ENCODE data around the gene AFAP1L2.

AFAP1L2 gene

DNA sequence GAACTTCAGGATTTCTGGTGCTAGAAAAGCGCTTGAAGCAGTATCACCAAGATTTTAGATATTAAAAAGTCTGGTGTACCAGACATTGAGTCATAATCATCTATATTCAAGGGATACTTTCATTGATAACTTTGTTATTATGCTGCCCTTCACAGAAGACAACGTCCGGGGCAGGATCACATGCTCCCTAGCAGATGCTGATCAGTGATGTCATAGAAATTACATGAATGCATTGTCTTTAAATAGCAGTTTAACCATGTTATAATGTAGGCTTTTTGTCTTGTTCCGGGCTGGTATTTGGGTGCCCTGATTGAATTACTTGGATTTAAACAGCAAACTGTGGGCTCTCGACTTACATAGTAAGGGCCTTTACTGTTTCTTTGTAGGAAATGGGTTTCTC is 111.2 kb downstream of the AFAP1L2 start:
- FAIRE-seq (no peak), DNase-seq (ENCODE audit: low spot score) (no peak)

DNA sequence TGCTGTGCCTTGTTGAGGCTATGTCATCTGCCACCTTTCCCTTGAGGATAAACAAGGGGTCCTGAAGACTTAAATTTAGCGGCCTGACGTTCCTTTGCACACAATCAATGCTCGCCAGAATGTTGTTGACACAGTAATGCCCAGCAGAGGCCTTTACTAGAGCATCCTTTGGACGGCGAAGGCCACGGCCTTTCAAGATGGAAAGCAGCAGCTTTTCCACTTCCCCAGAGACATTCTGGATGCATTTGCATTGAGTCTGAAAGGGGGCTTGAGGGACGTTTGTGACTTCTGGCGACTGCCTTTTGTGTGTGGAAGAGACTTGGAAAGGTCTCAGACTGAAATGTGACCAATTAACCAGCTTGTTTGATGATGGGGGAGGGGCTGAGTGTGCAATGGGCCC is 112.8 kb downstream of the AFAP1L2 start:
- no peak for FAIRE-seq
- DNase-seq (ENCODE audit: low spot score), result no peak

DNA sequence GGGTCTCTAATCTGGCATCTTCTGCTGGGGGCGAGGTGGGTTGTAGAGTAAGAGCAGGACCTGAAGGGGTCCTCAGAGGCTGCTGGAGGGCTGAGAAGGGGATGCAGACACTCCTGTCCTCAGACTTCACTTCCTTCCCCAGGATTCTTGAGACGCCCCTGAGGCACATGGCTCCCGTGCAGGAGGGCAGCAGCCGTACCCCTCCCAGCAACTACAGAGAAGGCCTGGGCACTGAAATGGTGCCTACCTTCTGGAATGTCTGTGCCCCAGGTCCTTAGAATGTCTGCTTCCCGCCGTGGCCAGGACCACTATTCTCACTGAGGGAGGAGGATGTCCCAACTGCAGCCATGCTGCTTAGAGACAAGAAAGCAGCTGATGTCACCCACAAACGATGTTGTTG is 113.2 kb downstream of the AFAP1L2 start:
- DNase-seq (ENCODE audit: low spot score) (no peak), FAIRE-seq (no peak)

DNA sequence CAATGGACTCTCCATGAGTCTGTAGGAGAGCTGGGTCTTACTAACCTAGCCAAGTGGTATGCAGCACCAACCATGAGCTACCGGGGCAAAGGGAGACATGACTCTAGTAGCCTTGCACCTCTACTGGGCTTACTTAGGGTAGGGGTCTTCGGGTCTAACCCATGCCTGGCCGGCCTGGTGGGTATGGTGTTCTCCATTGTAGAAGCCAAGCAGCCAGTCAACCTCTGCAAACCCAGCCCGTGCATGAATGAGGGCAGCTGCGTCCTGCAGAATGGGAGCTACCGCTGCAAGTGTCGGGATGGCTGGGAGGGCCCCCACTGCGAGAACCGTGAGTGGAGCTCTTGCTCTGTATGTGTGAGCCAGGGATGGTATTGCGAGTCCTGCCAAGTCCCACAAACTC is 114.3 kb downstream of the AFAP1L2 start:
- DNase-seq (ENCODE audit: low spot score), result no peak
- no peak for FAIRE-seq

DNA sequence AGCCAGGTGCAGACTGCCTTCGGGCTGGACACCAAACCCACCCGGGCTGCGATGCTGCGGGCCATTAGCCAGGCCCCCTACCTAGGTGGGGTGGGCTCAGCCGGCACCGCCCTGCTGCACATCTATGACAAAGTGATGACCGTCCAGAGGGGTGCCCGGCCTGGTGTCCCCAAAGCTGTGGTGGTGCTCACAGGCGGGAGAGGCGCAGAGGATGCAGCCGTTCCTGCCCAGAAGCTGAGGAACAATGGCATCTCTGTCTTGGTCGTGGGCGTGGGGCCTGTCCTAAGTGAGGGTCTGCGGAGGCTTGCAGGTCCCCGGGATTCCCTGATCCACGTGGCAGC is 115.2 kb downstream of the AFAP1L2 start:
- no peak for DNase-seq (ENCODE audit: low spot score)
- no peak for FAIRE-seq

DNA sequence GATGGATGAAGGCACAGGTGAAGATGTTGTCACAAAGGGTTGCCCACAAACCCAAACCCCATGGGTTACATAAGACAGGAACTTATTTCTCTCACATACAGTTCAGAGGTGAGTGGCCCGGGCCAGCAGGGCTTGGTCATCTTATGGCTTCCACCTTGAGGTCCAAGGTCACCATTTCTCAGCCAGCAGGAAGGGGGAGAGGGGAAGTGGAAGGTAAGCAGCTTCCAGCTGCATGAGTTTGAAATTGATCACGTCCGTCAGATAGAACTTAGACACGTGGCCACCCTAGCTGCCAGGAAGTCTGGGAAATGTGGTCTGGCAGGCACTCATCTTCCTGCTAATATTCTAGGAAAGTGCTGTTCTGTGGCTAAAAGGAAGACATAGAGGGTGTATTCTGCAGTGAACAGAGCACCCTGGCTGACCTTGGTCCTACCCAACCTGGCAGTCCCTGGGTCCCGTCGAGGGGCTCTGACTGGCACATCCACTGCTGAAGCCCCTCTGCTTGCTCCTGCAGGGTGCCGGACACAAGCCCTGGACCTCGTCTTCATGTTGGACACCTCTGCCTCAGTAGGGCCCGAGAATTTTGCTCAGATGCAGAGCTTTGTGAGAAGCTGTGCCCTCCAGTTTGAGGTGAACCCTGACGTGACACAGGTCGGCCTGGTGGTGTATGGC is 115.7 kb downstream of the AFAP1L2 start:
- DNase-seq (ENCODE audit: low spot score), result no peak
- FAIRE-seq, result no peak

DNA sequence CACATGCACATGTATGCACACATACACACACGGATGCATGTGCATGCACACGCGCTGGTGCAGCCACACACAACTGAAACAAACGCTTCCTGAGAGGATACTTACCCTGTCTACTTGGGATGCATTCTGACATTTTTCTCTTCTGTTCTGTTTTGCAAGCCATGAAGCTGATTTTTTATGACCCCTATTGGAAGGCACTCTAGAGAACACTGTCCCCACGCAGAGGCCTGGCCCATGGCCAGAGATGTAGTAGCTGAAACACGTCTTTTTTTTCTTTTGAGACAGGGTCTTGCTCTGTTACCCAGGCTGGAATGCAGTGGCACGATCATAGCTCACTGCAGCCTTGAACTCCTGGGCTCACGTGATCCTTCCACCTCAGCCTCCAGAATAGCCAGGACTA is 117.4 kb downstream of the AFAP1L2 start:
- no peak for FAIRE-seq
- DNase-seq (ENCODE audit: low spot score), result no peak

DNA sequence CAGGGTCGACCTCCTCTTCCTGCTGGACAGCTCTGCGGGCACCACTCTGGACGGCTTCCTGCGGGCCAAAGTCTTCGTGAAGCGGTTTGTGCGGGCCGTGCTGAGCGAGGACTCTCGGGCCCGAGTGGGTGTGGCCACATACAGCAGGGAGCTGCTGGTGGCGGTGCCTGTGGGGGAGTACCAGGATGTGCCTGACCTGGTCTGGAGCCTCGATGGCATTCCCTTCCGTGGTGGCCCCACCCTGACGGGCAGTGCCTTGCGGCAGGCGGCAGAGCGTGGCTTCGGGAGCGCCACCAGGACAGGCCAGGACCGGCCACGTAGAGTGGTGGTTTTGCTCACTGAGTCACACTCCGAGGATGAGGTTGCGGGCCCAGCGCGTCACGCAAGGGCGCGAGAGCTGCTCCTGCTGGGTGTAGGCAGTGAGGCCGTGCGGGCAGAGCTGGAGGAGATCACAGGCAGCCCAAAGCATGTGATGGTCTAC is 118.3 kb downstream of the AFAP1L2 start:
- DNase-seq (ENCODE audit: low spot score) (no peak), FAIRE-seq (no peak)

DNA sequence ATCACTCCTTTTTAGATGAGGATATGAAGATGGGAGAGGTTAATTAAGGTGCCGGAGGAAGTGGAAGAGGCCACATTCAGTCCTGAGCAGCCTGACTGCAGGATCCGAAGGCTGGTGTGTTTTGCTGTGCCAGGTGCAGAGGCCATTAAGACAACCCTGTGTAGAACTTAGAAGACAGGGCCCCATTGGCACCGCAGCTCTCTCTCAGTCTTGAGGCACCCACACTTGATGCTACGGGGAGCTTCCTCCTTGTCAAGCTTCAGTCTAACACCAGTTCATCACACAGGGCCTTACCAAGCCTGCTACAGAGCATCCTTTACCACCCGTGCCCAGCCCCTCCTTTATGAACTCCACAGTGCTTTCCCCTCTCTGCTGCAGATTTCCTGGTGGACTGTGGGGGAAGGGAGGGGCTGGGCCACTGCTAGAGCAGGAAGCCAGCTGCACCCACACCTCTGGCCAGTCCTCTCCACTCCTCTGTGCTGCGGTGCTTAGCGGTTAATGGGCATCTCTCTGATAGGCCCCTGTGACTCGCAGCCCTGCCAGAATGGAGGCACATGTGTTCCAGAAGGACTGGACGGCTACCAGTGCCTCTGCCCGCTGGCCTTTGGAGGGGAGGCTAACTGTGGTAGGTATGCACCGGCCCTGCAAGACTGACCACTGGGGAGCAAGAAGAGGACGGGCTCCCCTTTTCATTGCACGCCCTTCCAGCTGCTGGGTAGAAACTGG is 119.8 kb downstream of the AFAP1L2 start:
- no peak for DNase-seq (ENCODE audit: low spot score)
- FAIRE-seq, result no peak

DNA sequence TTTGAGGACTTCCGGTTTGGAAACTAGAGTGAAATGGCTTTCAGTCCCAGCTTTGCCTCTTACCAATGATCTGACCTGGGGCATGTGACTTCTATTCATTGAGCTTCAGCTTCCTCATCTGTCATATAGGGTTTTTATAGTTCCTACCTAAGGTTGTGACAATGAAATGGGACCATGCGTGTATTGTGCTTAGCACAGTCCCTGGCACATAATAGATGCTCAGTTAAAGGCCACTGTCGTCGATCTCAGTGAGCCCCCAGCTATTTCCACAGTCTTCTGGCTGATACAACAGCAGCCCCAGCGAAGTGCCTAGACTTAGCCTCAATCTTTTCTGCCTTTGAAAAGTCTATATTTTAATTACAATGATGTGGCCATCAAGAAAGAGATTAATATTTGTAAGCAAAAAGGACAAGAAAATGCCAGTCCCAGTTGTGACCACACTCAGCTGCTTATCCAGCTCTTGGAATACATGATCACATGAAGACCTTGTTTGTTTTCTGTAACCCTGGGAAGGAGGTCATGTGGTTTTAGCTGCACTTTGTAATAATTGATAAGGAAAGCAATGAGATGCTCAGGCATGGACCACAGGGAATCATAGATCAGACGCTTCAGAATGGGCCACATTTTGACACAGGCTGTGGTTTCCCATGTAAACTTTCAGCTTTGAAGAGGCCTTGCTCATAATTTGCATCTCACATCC is 120.6 kb downstream of the AFAP1L2 start:
- FAIRE-seq (no peak), DNase-seq (ENCODE audit: low spot score) (no peak)

DNA sequence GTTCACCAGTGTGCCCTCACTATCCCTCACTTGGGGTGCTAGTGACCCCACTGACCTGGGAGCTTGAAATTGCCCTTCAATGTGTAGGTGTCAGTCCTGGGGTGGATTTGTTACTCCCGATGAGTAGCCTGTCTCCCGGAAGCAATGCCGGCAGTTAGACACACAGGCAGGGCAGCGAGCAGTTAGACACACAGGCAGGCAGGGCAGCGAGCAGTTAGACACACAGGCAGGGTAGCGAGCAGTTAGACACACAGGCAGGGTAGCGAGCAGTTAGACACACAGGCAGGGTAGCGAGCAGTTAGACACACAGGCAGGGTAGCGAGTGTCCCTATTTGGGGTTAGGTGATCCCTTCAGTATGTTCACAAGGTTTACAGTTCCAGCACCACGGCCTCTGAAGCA is 121.2 kb downstream of the AFAP1L2 start:
- no peak for FAIRE-seq

DNA sequence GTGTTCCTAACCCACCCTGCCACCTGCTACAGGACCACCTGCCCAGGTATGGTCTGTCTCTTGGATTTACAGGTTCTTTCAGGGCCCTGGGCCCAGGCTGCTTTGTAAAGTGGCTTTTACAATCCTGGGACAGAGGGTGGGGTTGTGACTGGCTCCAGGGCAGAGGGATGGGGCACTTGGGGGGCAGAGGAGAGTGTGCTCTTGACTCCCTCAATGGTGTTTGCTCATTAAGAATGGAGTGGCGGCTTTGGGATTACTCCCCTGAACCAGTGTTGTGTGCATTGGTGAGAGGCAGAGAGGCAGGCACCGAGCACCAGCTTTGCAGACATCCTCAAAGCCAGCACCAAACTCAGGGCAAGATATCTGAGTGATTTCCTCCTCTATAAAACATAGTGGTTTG is 121.8 kb downstream of the AFAP1L2 start:
- DNase-seq (ENCODE audit: low spot score), result no peak
- no peak for FAIRE-seq

More for the DNA sequence above, 121.2 kb downstream of the AFAP1L2 start:
- no peak for DNase-seq (ENCODE audit: low spot score)

DNA sequence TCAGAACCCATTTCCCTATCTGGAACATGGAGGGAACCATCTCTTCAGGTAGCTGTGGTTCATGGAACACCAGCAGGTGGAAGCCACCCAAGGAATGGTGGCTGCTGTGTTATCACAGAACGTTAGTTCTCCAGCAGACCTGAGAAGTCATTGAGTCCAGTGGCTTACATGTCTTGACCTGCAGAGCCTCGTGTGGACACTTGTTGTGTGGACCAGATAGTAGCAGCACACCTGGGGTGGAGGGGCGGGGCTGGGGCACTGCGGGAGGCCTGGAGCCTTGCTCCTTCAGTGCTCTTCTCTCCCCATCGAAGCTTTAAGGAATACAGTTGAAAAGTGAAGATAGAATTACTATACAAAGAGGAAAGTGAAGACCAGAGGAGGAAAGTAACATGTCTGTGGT is 122.8 kb downstream of the AFAP1L2 start:
- DNase-seq (ENCODE audit: low spot score) (no peak), FAIRE-seq (no peak)

DNA sequence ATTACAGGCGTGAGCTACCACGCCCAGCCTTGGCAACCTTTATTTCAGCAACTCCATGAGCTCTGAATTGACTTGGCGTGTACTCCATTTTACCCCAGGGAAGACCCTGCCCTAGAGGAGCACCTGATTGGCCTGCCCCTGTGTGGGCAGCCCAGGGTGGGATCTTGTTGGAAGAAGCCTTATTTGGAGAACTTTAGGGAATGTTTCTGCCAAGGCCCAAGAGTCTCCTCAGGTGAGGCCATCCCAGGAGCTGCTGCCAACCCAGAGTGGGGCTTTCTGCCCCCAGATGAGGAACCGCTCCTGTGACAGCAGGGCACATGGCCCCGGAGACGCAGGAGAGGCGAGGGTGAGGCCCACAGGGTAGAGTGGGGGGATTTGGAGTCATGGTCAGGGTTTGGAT is 123.3 kb downstream of the AFAP1L2 start:
- FAIRE-seq, result no peak

DNA sequence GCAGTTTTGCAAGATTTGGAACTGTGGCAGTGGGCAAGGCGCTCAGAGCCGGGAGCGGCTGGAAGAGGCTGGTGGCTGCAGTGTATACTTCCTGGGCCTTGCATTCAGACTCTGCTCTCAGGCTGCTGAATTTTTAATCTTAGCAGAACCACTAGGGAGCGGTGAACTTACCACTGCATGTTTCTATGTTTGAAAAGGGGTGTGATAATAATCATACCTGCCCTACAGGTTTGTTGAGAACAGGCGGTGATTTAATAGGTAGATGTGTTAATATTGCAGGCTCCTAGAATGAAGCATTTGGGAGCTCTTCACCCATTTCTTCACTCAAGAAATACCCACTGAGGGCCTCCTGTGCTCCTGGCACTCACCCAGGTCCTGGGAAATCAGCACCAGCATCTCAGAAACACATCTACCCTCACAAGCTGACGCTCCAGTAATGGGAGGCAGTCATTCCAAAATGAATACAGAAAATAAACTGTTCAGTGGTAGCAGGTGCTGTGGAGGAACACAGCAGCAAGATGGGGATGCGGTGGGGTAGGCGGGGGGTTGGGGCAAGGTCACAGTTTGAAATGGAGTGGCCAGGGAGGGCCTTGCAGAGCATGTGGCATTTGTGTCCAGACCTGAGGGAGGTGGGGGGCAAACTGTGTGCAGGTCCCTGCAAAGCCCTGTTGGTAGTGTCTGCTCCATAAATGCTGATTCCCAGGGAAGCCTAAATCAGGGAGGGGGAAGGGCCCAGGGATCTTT is 124.2 kb downstream of the AFAP1L2 start:
- no peak for DNase-seq (ENCODE audit: low spot score)
- no peak for FAIRE-seq

More for the DNA sequence above, 123.3 kb downstream of the AFAP1L2 start:
- DNase-seq (ENCODE audit: low spot score), result no peak

DNA sequence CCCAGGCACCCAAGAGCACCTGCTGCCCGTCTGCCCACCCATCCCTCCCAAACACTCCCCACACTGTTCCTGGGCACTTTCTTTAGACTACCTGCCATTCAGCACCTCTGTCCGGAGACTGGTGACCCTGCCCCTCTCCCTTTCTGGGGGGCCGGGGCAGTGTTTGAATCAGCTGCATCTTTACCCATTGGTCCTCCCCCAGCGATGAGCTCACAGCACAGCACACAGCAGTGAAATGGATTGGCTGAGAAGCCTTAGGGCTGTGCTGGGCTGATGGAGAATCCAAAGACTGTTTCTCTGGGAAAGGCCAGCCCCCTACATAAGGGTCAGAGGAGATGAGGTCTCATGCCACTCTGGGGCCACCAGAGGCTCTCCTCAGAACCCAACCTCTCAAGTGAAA is 125.0 kb downstream of the AFAP1L2 start:
- FAIRE-seq (no peak), DNase-seq (ENCODE audit: low spot score) (no peak)

DNA sequence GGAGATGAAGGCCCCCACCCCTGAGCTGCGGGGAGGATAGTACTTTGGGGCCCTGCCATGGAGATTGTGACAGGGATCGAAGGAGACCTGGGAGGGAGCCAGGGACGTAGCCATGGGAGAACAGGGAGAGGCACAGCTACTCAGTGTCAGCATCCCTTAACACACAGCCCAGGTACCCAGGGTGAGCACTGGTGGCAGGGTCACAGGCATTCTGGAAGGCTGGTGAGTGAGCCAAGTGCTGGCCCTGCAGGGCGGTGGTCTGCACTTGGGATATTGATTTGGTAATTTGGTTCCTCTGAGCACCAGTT is 125.5 kb downstream of the AFAP1L2 start:
- FAIRE-seq (no peak), DNase-seq (ENCODE audit: low spot score) (no peak)

DNA sequence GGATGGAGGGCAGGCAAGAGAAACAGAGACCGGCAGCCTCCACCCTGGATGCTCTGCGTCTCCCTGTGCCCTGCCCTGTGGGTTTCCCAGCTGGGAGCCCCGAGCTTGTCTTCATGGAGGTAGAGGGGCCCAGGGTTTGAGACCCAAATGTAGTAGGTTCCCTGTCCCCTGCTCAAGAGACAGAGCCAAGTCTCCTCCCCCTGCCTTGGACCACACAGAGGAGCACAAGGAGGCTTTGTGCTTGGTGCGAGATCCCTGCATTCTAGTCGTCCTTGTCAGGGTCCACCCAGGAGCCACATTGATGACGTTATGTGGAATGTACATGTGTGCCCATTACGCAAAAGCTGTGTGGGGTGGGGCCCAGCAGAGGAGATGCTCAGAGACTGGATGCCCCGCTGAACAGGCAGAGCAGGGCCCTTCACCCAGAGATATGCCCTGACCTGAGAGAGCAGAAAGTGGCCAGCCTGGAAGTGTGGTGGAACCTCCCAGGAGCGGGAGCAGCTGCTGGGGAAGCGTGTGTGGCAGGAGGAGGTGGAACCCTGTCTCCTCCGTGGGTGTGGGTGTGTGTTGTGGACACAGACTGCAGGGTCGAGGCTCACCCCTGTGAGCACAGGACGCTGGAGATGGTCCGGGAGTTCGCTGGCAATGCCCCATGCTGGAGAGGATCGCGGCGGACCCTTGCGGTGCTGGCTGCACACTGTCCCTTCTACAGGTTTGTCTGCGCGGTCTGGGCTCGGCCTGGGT is 126.0 kb downstream of the AFAP1L2 start:
- DNase-seq (ENCODE audit: low spot score) (no peak), FAIRE-seq (no peak)

DNA sequence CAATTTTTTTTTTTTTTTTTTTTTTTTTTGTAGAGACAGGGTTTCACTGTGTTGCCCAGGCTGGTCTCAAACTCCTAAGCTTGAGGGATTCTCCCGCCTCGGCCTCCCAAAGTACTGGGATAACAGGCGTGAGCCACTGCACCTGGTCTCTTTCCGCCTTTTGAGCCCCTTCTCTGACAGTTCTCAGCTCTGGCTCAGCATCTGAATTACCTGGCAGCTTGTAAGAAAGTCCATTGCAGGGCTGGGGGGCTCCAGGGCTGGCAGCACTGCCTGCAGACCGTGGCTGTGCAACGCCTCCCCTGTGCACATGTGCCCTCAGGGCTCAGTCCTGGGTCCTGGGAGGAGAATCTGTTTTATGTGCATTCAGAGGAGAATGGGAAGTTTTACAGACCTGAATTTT is 127.6 kb downstream of the AFAP1L2 start:
- FAIRE-seq, result no peak

DNA sequence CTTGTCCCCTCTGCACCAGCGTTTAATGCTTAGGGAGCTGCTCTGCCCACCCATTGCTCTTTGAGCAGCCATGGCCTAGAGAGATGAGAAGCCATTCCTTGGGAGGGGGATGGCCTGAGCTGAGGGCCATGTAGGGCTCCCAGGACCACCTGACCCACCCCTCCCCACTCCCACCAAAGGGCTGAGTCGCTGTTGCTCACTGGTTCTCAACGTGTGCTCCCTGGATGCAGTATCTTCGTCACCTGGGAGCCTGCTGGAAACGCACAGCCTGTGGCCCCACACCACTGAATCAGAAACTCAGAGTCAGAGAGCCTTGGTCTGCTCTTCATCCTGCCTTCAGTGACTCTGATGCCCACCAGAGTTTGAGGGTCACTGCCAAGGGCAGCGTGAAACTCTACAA is 128.2 kb downstream of the AFAP1L2 start:
- FAIRE-seq (no peak), DNase-seq (ENCODE audit: low spot score) (no peak)

More for the DNA sequence above, 127.6 kb downstream of the AFAP1L2 start:
- no peak for DNase-seq (ENCODE audit: low spot score)

Measured in urothelium cell line (cell line).